Measurements from ENCODE around the gene CCDC7. TPM values are rescaled to one million over a fixed set of nuclear protein-coding genes. Genes with fewer than 3 reads are reported as not detected.
"Not testable (repeated sequence)": the region's sequence is repeated elsewhere in the genome, so short reads cannot be mapped to it uniquely, and the experiment has no call there.

The CCDC7 gene
- total and polyA plus RNA-seq, 4 donors = 1.2 to 36.4 (median 6.9) TPM

DNA sequence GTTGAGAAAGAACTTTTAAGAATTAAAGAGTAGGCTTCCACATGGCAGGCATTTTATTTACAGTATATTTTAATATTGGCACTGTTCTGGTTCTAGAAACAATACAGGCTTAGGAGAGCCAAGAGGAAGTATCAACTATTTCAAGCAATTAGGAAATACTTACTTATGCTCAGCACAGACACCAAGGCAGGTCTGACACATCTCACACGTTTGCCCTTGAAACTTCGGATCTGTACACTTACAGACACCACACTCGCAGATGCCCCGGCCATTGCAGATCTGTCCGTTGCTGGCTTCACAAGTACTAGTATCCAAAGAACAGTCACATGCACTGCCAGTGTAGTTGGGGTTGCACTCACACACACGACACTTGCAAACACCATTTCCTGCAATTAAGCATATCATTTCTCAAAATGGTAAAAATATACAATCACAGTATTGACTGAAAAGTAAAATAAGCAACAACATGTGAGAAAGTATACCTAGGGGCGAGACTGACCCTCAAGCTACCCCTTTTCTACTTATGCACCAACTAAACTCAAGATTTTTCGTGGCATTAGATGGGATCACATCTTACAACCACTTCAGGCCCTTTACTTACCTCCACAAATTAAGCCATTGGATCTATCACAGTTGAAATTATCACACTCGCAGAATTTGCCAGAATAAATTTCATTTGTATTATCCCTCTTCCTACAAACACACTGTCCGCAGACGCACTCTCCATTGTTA, 465.5 kb downstream of the CCDC7 start:
- no peaks in the 10 kb centered on the region for H3K4me1 ChIP-seq (ENCODE audit: control insufficient read depth in 5 of 5, insufficient read depth in 5 of 5, low read length in 5 of 5)
- H3K4me3 ChIP-seq = no peak overlapping the region
- no peaks in the 10 kb centered on the region for H3K9me3 ChIP-seq (ENCODE audit: control insufficient read depth in 4 of 4, insufficient read depth in 3 of 4, low read length in 3 of 4)
- no peak overlapping the region for H3K9ac ChIP-seq (ENCODE audit: insufficient read depth in 1 of 2, low read length in 2 of 2)
- WGBS, 2 donors = 60 to 79% methylated on average over 11 of the region's 11 CpGs
- no peak for DNase-seq
- H3K27ac ChIP-seq (ENCODE audit: low read depth in 1 of 2, low read length in 1 of 2) = no peak overlapping the region
- ATAC-seq (ENCODE audit: insufficient read depth, low FRiP score) = no peak
- peaks cover 10 to 29% (median 23%) of the 10 kb centered on the region in 4 donors for H3K36me3 ChIP-seq (ENCODE audit: control insufficient read depth in 4 of 4, insufficient read depth in 4 of 4, low read length in 4 of 4)
- TF ChIP-seq, protein P1, sequence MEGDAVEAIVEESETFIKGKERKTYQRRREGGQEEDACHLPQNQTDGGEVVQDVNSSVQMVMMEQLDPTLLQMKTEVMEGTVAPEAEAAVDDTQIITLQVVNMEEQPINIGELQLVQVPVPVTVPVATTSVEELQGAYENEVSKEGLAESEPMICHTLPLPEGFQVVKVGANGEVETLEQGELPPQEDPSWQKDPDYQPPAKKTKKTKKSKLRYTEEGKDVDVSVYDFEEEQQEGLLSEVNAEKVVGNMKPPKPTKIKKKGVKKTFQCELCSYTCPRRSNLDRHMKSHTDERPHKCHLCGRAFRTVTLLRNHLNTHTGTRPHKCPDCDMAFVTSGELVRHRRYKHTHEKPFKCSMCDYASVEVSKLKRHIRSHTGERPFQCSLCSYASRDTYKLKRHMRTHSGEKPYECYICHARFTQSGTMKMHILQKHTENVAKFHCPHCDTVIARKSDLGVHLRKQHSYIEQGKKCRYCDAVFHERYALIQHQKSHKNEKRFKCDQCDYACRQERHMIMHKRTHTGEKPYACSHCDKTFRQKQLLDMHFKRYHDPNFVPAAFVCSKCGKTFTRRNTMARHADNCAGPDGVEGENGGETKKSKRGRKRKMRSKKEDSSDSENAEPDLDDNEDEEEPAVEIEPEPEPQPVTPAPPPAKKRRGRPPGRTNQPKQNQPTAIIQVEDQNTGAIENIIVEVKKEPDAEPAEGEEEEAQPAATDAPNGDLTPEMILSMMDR (IDR thresholded peaks at IDR 0.05; ENCODE audit: control extremely low read depth, extremely low read depth) = no peak
- H3K27me3 ChIP-seq (ENCODE audit: control insufficient read depth in 3 of 3, insufficient read depth in 3 of 3, low read length in 2 of 3) = no peaks in the 10 kb centered on the region

DNA sequence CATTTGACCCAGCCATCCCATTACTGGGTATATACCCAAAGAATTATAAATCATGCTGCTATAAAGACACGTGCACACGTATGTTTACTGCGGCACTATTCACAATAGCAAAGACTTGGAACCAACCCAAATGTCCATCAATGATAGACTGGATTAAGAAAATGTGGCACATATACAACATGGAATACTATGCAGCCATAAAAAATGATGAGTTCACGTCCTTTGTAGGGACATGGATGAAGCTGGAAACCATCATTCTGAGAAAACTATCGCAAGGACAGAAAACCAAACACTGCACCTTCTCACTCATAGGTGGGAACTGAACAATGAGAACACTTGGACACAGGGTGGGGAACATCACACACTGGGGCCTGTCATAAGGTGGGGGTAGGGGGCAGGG, 471.9 kb downstream of the CCDC7 start:
- not testable (repeated sequence) for H3K9ac ChIP-seq (ENCODE audit: insufficient read depth in 1 of 2, low read length in 2 of 2); H3K9me3 ChIP-seq (ENCODE audit: control insufficient read depth in 4 of 4, insufficient read depth in 3 of 4, low read length in 3 of 4); H3K27ac ChIP-seq (ENCODE audit: low read depth in 1 of 2, low read length in 1 of 2); DNase-seq; H3K27me3 ChIP-seq (ENCODE audit: control insufficient read depth in 3 of 3, insufficient read depth in 3 of 3, low read length in 2 of 3); ATAC-seq (ENCODE audit: insufficient read depth, low FRiP score); H3K4me1 ChIP-seq (ENCODE audit: control insufficient read depth in 5 of 5, insufficient read depth in 5 of 5, low read length in 5 of 5); H3K4me3 ChIP-seq
- WGBS, 2 donors = 91 to 99% methylated on average over 2 to 4 of the region's 5 CpGs
- H3K36me3 ChIP-seq (ENCODE audit: control insufficient read depth in 4 of 4, insufficient read depth in 4 of 4, low read length in 4 of 4) = peaks cover 8 to 23% (median 12%) of the 10 kb centered on the region in 4 donors

GRCh38 chr10:32922170-32922569, 476.2 kb downstream of the CCDC7 start:
- H3K36me3 ChIP-seq (ENCODE audit: control insufficient read depth in 4 of 4, insufficient read depth in 4 of 4, low read length in 4 of 4) = peaks cover 17 to 50% (median 33%) of the 10 kb centered on the region in 4 donors
- H3K9ac ChIP-seq (ENCODE audit: insufficient read depth in 1 of 2, low read length in 2 of 2) = no peak overlapping the region
- DNase-seq (no peak), ATAC-seq (ENCODE audit: insufficient read depth, low FRiP score) (no peak)
- no peaks in the 10 kb centered on the region for H3K4me1 ChIP-seq (ENCODE audit: control insufficient read depth in 5 of 5, insufficient read depth in 5 of 5, low read length in 5 of 5)
- TF ChIP-seq, protein P1 (IDR thresholded peaks at IDR 0.05; ENCODE audit: control extremely low read depth, extremely low read depth) = no peak
- no peaks in the 10 kb centered on the region for H3K9me3 ChIP-seq (ENCODE audit: control insufficient read depth in 4 of 4, insufficient read depth in 3 of 4, low read length in 3 of 4)
- H3K27me3 ChIP-seq (ENCODE audit: control insufficient read depth in 3 of 3, insufficient read depth in 3 of 3, low read length in 2 of 3) = no peaks in the 10 kb centered on the region
- 90 to 91% methylated on average over 2 of the region's 2 CpGs for WGBS, 2 donors
- no peak overlapping the region for H3K27ac ChIP-seq (ENCODE audit: low read depth in 1 of 2, low read length in 1 of 2)
- no peak overlapping the region for H3K4me3 ChIP-seq

GRCh38 chr10:32923134-32923533, 477.2 kb downstream of the CCDC7 start:
- no peak overlapping the region for H3K9ac ChIP-seq (ENCODE audit: insufficient read depth in 1 of 2, low read length in 2 of 2)
- ATAC-seq (ENCODE audit: insufficient read depth, low FRiP score) (no peak), DNase-seq (no peak)
- H3K9me3 ChIP-seq (ENCODE audit: control insufficient read depth in 4 of 4, insufficient read depth in 3 of 4, low read length in 3 of 4) = no peaks in the 10 kb centered on the region
- no peak overlapping the region for H3K27ac ChIP-seq (ENCODE audit: low read depth in 1 of 2, low read length in 1 of 2)
- H3K27me3 ChIP-seq (ENCODE audit: control insufficient read depth in 3 of 3, insufficient read depth in 3 of 3, low read length in 2 of 3) = no peaks in the 10 kb centered on the region
- 61 to 74% methylated on average over 2 of the region's 2 CpGs for WGBS, 2 donors
- no peak overlapping the region for H3K4me3 ChIP-seq
- TF ChIP-seq, protein P1 (IDR thresholded peaks at IDR 0.05; ENCODE audit: control extremely low read depth, extremely low read depth) = no peak
- peaks cover 18 to 56% (median 39%) of the 10 kb centered on the region in 4 donors for H3K36me3 ChIP-seq (ENCODE audit: control insufficient read depth in 4 of 4, insufficient read depth in 4 of 4, low read length in 4 of 4)
- H3K4me1 ChIP-seq (ENCODE audit: control insufficient read depth in 5 of 5, insufficient read depth in 5 of 5, low read length in 5 of 5) = no peaks in the 10 kb centered on the region
